ENCODE results near the gene PKNOX2.

PKNOX2 gene, protein sequence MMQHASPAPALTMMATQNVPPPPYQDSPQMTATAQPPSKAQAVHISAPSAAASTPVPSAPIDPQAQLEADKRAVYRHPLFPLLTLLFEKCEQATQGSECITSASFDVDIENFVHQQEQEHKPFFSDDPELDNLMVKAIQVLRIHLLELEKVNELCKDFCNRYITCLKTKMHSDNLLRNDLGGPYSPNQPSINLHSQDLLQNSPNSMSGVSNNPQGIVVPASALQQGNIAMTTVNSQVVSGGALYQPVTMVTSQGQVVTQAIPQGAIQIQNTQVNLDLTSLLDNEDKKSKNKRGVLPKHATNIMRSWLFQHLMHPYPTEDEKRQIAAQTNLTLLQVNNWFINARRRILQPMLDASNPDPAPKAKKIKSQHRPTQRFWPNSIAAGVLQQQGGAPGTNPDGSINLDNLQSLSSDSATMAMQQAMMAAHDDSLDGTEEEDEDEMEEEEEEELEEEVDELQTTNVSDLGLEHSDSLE

DNA sequence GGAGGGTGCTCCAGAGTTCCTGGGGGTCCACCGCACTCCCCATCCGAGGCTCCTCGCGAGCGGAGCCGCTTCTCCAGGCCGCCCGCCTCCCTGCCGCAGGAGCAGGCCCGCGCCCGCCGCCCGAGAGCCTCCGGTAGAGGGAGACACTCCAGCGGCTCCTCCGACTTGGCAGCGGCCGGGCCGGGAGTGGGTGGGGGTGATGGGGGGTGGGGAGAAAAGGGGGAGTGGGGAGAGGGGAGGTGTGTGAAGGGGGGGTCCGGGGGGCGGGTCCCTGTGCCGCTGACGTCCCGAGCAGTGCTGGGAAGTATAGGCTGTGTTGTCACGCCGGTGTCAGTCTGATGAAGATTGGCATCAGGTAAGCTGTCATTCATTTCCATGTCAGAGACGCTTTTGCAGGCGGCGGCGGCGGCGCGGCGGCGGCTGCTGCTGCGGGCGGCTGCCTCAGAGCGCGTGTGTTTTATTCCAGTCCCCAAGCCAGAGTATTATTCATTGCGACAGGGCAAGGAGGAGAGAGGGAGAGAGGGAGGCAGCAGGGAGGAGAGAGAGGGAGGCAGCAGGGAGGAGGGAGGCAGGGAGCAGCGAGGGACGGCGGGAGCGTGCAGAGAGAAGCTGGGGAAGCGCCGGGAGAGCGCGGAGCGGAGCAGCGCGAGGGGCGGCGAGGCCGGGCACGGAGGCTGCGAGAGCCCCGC, at the start of gene PKNOX2:
PKNOX2 (plus strand) TSS at position 330 of the 689 bp plus-strand sequence. CDS start 186,555 bp downstream, outside the sequence.
- DNase-seq: peak; percentile 72

DNA sequence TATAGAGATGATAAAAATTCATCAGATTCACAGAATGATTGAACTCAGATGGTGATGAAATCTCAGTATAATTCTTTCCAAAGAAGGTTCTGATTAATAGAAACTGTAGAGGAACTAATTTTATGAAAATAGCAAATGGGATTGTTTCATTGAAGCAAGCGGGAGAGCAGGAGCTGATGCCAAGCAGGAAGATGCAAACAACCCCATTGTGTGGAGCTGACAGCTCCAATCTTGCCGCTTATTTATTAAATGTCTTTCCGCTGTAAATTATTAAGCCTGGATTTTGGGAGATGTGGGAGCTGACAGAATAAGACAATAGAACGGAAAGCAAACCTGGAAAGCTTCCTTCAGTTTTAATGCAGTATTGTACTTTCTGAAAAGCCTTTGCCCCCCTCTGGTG, 47.1 kb upstream of the PKNOX2 start:
- DNase-seq: no peak

DNA sequence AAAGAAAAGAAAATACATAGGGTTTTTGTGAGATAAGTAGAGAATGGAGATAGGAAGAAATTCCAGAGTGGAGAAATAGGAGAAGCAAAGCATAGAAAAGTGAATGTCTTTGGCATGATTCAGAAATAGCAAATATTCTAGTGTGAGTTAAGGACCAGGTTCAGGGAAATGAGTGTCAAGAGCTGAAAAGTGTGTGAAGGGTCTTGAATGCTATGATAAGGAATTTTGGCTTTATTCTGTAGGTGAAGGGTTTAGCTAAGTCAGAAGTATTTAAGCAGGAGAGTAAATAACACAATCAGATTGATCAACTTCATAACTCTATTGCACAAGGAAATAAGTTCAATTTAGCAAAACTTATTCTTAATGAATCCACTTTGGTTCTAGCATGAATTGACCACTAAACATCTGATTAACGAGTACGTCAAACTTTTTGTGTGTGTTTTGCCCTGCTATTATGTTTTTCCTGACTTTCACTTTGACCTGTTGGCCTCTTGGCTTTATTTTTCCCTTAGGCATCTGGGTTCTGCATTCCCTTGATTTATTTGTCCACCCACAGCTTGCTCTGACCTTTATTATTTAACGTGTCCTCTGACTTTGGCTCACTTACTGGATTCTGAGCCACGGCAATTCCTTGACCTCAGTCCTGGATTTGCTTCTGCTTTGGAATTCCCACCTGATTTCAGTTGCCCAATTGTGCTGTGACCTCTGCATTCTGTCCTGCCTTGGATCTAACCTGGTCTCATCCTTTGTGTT, 41.2 kb upstream of the PKNOX2 start:
- DNase-seq: no peak

DNA sequence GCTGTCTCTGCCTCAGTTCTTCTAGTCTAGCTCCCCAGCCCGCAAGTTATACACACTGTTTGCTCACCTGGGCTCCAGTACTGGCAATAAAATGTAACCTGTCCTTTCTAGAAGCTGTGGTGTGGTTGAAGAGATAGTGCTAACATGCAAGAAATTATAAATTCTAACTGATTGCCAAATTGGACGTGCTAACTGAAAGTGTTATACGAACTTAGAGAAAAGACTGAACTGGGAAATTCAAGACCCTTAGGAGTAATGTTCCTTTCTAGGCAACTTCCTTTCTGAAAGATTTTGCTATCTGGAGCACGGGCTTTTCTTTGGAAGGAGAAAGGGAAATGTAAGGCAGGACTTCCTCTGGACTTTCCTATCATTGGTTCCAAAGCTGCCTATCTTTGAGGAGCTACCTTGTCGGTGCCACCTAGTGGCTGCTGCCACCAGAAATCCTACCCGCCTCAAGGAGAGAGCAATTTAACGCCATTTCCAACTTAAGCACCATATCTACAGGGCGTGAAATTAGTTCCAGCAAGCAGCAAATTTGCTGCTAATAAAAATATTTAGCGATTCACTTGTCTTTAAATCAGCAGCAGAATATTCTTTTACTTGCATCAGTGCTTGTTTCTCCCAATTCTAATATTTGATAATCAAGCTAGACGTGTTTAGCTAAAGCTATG, 40.5 kb upstream of the PKNOX2 start:
- peak; percentile 27 for DNase-seq

DNA sequence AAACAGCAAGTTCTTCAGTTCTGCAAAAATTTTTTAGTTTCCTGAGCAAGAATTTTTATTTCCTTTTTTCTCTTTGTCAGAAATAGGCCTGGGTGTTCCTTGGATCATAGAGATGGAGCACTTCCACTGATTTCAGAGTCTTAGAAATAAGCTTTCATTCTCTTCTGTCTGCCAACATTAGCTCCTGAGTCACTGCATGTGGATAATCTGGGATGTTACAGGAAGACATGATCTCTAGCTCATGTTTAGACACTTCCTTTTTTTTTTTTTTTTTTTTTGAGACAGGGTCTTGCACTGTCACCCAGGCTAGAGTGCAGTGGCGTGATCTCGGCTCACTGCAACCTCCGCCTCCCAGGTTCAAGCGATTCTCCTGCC, 39.9 kb upstream of the PKNOX2 start:
- DNase-seq: no peak

DNA sequence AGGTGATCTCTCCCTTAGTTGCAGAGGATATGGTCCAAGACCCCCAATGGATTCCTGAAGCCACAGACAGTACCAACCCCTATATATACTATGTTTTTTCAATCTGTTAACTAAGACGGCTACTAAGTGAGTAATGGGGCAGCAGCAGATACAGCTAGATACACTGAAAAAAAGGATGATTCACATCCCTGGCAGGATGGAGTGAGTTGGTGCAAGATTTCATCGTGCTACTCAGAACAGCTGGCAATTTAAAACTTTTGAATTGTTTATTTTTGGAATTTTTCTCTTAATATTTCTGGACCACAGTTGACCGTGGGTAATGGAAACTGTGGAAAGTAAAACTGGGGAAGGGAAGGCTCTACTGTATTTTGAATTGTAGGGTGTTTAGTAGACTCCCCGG, 36.1 kb upstream of the PKNOX2 start:
- DNase-seq: no peak

DNA sequence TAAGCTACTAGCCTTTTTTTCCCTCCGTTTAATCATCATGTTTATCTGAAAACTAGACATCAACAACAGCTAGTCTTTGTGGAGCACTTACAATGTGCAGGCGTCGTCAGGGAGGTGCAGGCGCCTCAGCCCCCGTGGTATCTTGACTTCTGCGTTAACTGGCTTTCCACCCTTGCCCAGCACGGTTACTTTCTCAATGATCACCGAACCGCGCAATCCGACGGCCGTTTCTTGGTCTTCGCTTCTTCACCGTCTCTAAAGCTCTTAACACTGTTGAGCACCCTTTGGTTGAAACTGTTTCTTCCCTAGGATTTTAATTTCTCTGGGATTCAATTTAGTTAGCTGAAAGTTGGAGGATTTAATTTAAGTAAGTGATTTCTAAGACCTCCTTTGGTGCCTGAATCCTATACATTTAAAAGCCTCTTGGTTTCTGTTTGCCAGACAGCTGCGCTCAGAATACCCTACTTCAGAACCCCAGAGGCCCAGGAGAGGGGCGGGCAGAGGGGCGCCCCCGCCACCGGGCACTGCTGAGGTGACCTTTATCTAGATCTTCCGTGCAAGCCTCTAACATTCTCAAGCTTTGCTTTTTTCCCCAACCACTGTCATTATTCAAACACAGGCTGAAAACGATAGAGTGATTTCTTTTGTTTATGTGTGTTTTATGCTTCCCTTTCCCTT, 35.1 kb upstream of the PKNOX2 start:
- DNase-seq: no peak

DNA sequence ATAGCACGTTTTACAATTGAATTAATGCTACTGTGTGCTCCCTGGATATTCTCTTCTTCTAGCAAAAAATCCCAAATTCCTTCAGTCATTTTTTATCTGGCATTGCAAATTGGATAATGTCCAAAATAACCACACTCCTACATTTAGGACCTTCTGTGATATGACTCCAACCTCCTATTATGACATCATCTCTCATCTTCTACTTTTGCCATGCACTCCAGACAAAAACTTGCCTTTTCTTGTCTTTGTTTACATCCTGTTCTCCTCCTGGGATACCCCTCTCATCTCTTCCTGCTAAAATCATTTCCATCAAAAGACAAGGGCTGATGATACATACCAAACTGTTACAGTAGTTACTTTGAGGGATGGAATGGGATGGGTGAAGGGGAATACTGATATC, 32.5 kb upstream of the PKNOX2 start:
- no peak for DNase-seq

DNA sequence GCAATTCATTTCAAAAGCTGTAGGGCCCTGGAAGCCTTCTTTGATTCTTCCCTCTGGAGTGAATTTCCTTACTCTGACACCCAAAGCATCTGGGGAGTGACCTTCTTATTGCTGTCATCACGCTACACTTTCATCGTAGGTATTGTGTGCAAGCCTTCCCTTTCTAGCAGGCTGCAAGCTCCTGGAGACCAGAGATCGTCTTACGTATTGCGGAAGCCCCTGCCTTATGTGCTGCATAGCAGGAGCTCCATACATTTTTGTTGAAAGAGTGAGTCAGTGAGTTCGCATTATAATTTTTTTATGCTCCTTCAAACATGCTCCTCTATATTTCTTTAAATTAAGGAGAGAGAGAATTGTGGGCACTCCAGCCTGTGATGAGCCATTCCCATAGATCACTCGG, 32.0 kb upstream of the PKNOX2 start:
- no peak for DNase-seq

DNA sequence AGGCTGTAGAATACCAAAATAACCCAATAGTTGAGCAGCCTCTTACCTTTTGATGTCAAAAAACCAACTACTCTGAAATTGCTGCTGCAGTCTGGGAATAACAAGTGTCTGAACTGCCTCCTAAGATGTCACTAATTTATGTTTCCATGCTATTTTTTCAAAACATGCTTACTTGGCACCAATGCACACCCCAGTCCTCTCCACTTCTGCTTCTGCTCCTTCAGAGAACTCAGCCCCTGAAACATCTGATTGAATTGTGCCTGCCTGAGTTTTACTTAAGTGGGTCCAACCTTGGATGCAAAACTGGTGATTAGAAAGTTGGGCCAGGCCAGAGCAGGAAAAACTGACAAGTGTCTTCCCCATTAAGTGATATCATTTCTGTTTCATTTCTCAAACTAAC, 28.6 kb upstream of the PKNOX2 start:
- DNase-seq: no peak

DNA sequence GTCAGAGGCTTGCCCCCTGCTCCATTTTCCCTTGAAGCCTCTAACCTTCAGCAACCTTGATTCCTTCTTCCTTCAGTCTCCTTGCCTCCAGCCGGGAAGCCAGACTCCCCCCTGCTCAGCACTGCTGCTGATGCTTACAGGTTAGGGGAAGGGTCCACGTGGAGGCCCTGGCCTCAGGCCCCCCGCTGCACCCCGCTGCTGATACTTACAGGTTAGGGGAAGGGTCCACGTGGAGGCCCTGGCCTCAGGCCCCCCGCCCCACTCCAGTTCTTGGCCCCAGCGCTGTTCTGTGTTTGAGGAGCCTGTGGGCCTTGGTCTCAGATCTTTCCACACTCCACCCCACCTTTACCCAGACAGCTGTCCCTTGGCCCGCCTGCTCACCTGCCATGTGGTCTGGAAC, 25.6 kb upstream of the PKNOX2 start:
- DNase-seq: no peak

DNA sequence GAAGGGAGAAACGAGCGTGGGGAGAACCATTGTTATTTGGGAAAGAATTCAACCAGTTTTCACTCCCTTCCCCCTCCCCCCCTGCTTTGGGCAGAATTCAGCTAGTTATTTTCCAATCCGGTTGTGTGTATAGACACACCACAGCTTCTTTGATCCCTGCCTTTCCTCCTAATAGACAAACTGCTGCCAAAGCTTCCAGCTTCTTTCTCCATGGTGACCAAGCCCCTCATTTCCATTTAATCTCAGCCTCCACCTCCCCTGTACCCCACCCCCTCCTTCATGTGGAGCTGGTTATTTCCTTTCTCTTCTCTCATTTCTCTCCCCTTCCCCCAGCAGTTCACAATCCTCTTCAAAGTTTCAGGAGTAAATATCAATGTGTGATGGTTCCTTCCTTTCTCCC, 24.8 kb upstream of the PKNOX2 start:
- no peak for DNase-seq

DNA sequence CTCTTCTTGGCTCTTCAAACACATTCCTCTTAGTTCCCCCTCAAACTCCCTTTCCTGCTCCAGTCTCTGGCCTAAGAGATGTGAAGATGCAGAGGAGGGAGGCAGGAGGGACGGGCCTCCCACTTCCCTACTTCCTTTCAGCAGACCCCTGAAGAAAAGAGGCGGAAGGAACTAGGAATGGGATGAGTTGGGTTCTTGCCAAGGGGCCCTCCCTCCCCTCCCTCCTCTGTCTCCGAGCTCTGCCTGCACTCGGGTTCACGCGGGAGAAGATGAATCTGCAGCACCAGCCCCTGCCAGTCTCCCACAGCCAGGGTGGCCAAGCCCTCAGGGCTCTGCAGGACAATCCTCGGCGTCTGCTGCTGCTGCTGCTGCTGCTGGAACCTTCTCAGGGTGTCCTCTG, 24.3 kb upstream of the PKNOX2 start:
- no peak for DNase-seq

DNA sequence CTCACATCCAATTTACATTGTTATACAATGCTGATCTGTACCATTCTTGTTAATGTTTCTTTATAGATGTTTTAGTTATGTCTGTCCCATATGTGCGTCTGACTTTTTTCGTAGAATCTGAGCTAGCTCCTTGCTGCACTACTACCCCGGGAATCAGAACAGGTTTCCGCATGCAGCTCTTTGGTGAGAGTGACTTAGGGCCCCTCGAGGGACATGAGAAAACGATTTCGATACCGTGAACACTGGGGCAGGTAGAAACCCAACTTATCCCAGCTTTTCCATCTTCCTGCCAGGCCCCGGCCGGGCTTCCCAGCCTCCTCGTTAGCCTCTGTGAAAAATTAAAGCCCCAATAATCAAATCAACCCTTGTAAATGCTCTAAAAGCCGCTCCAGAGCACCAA, 23.4 kb upstream of the PKNOX2 start:
- DNase-seq: no peak

DNA sequence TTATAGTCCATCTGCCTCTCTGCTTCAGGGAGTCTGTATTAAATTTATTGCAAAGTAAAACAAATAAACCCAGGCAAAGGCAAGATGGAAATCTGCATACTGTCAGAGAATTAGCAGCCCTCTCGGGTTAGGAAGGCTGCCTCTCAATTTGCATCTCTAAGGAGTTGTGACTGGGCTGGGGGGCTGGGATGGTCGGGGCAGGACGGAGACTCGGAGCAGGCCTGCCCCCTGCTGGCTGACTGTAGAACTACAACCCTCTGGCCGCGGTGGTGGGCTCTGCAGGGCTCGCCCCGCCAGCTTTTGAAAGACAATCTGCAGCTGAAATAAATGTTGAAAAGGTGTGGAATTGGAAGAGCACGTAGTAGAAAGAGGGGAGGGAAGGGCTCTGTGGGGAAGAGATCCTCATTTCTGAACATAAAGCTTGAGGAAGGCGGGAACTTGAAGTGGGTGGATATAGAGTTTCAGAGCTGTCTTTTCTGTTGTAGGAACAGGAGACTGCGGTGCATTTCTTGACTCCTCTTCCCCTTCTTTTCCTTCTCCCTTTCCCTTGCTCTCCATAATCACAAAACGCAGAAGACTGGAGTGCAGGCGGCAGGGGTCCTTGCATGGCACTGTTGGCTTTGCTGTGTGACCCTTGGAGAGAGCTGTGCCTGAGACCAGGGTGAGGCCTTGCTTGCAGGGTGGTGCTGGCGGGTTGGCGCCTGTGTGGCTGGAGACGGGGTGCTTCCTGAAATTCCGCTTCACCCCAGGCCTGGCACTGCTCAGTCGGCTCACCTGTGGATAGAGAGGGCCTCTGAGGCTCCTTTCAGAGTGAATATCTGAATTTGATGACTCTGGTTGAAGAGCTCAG, 22.6 kb upstream of the PKNOX2 start:
- peak; percentile 67 for DNase-seq

DNA sequence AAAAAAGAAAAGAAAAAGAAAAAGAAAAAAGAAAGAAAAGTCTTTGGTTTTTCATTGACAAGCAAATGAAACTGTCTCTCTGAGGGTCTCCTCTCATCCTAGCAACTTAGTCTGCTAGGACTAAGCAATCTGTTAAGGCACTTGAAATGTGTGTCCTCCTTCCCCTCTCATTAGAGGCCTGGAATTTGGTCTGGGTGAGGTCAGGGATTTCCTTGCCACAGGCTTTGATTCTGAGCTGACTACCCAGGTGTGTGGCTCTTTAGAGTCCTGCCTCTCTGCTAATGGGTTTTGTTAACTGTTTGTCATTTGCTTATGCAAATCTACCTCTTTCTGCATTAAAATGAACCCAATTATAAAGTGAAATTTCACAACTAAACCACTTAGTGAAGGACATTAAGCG, 18.3 kb upstream of the PKNOX2 start:
- no peak for DNase-seq

DNA sequence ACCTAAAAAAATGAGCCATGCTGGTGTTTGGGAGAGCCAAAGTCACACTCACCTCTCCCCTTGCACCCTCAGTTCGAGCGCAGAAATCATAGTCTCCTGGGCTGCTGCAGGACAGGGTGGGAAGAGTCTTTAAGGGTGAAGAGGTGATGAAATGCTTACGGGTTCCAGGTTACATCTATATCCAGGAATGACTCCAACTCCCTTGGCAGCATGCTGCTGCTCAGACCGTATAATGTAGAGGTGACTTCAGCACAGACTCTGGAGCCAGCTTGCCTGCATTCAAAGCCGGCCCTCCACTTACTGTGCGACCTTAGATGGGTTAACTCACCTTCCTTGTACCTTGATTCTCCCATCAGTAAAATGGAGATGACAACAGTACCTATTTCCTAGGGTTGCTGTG, 17.3 kb upstream of the PKNOX2 start:
- DNase-seq: no peak

DNA sequence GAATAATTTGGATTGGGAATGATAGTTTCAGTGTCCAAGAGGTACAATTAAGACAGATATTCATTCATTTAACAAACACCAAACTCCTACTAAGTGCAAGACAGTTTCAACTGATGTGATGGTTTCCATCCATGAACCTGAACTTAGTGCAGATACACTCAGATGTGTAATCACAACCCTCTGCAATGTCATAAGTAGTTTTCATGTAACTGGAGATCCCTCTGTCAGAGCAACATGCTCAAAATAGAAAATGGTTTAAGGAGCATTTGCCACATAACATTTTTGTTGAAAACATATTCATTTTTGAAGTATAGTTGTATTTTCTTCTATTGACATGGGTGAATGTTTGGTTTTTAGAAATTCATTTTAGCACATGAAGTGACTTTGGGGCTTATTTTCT, 16.5 kb upstream of the PKNOX2 start:
- no peak for DNase-seq

DNA sequence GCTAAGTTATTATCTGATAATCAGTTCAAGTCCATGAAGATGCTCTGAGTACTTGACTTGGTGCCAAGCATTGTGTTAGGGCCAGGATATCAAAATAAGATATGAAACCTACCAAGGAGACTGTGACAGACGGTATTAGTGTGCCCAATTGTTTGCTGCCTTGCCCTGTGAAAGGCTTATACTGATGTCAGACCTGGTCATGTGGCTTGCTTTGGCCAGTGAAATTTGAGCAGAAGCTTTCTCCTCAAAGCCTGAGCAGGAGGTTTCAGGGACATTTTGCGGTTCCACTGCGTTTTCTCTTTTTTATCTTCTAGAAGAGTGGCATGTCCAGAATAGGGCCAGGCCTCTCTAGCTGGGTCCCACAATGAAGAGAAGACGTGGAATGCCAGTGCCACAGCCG, 15.8 kb upstream of the PKNOX2 start:
- DNase-seq: no peak

DNA sequence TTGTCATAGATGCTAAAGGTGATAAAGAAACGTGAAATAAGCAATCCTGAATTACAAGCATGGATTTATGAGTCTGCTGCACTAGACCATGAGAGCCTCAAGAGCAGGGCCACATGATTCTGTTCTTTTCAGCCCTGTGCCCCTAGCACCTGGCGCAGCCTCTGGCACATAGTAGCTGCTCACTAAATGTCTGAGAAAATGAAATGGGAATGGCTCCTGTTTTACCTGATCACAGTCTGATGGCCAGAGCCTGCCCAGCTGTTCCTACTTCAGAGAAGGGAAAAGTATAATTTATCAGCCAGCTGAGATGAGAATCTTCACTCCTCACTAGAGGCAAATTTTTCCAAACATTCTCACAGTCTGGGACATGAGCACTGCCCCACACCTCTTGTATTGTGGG, 10.7 kb upstream of the PKNOX2 start:
- no peak for DNase-seq

DNA sequence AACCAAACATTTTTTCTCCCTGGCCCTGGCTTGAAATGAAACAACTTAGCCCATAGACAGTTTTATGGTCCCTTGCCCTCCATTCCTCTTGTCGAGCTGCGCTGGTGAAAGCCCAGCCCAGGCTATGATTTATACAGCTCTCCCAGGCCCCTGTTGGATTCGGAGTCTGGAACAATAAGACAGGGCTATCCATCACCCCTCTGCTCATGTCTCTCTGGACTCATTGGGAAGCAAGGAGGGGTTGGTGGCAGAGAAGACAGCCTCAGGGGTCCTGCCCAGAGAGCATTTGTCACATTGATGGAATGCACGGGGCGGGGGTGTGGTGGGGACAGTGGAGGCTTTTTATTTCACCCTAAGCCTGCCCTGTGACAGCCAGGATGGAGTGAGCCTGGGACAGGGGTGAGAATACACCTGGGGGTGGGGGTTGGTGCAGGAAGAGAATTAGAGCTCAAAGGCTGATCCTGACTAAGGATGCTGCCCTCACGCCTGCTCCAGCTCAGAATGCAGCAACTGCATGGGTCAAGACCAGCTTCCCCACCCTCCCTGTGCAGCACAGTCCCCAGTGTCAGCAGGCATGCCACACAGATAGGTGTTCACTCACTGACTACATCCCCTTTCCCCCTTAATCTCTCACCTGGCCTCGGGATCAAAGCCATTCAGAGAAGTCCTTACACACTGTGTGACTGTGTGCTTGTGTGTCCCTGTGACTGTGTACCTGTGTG, 10.0 kb upstream of the PKNOX2 start:
- DNase-seq: no peak
